ENCODE results near the gene METAP1D.

The METAP1D gene

GRCh38 chr2:171999161-171999560 is 592 bp upstream of the METAP1D start:
- DNase-seq: no peak

GRCh38 chr2:172000696-172001361 is 1.1 kb downstream of the METAP1D start:
- DNase-seq: no peak

- DNase-seq: no peak
Measured at GRCh38 chr2:172007372-172007771, 7.6 kb downstream of the METAP1D start.

GRCh38 chr2:172009823-172010222 is 10.1 kb downstream of the METAP1D start:
- DNase-seq: no peak

GRCh38 chr2:172011812-172012575 is 12.2 kb downstream of the METAP1D start:
- no peak for DNase-seq

DNA sequence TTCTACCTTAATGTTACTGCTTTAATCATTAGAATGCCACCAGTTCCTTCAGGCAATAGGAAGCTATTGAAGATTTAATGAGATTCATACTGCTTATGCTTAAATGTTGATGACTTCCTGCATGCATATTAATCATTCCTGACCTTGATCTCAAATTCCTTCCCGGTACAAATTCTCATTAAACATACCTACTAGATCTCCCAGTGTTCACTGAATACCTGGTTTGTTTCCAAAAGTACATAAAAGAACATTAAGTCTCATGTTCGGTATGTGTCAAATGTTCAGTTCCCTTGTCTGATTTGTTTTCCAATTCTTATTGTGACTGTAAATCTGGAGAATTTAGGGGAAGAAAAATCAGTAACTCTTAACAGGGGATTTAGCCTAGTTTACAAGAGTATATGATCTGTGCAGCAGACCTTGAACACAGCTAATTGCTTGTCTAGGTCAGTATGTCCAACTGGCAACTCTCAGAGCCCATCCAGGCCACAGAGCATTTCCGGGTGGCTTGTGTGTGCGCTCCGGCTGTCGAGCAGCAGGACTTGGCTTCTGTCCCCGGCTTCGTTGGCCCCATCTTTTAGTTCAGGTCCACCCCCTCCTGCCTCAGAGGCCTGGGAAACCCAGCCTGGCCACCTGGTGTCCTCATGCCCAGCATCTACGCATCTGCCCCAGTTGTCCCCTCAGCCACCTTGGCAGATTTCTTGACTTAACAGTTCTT is 13.1 kb downstream of the METAP1D start:
- DNase-seq: no peak

- DNase-seq: no peak
Measured at GRCh38 chr2:172013396-172013795, 13.6 kb downstream of the METAP1D start.

- DNase-seq: no peak
Measured at GRCh38 chr2:172021074-172021931, 21.6 kb downstream of the METAP1D start.

GRCh38 chr2:172021955-172022354 is 22.2 kb downstream of the METAP1D start:
- DNase-seq: no peak

DNA sequence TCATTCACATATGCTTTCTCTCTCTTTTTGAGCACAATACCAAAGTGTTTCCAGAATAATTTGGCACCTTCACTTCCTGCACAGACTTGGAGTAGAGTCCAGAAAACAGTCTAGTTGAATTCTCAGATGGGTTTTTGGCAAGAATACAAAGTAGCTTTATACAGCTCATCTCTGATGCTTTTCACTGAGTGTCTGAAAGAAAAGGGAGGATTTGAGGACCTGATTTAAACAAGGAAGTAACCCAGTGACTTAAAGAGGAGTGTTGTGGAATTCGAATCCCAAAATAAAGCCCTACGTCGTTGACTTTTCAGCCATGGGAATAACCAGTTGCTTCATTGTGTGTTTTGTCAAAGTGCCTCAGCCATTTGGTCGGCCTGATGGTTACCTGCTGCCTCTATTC is 31.8 kb downstream of the METAP1D start:
- DNase-seq: no peak

DNA sequence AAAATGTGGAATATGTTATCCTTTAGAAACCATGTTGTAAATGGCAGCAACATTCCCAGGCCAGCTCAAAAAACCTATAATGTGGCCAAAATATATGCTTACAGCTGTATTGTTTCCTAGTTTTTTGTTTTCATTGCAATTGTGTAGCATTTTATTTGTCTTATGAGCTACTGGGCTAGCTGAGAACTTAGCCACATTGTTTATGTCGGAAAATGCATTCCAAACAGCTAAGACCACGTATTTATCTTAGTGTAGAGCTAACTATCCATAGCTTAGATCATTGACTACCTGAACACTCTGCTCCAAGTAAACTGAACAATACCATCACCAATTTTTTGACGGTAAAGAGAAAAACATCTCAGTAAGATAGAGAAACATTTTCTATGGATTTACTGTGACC is 38.4 kb downstream of the METAP1D start:
- DNase-seq: no peak

- no peak for DNase-seq
Measured at GRCh38 chr2:172038604-172039003, 38.9 kb downstream of the METAP1D start.

GRCh38 chr2:172039011-172039704 is 39.4 kb downstream of the METAP1D start:
- no peak for DNase-seq

DNA sequence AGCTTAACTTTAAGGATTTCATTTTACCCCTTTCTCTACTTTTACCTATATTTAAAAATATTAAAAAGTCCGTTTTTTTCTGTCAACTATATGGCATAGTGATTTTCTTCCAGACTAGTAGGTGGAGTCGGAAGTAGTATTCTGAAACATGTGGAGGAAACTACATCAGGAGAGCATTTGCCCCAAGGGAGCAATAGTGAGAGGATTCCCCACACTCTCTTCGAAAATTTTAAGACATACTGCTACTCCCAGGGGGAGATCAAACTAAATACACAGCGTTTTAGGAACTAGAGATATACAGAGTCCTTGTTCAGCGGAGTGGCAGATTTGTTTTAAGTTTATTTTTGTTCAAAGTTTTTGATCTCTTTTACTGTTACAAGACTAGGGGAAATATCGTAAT is 40.6 kb downstream of the METAP1D start:
- DNase-seq: no peak

- no peak for DNase-seq
Measured at GRCh38 chr2:172046080-172046678, 46.4 kb downstream of the METAP1D start.

GRCh38 chr2:172046866-172047565 is 47.3 kb downstream of the METAP1D start:
- no peak for DNase-seq

- no peak for DNase-seq
Measured at GRCh38 chr2:172047566-172048507, 48.1 kb downstream of the METAP1D start.

GRCh38 chr2:172048508-172049503 is 49.1 kb downstream of the METAP1D start:
- no peak for DNase-seq
